GM23338 (cell line): ENCODE measurements around the gene CYCS. TPM values are rescaled to one million over a fixed set of nuclear protein-coding genes. Genes with fewer than 3 reads are reported as not detected.
A peak's percentile ranks its signal among the peaks of the same experiment; 100 is the strongest.
"Not testable (repeated sequence)": the region's sequence is repeated elsewhere in the genome, so short reads cannot be mapped to it uniquely, and the experiment has no call there.

Source experiments
- ATAC-seq: fragments of 200-7000 bp; cut with Tn5 transposase; 3 replicates; pipeline ENCODE4 v1.9.1; 2020
- DNase-seq: peaks from one replicate; pipeline ENCODE4 v3.0.0-alpha.2; 2015; ENCODE audit warnings: low spot score
- H2AFZ ChIP-seq: fragments of 200-600 bp; sonication (generic); 2 replicates; pipeline ENCODE4 v1.8.0; 2016; ENCODE audit warnings: antibody characterized with exemption, mild to moderate bottlenecking, moderate library complexity
- H3F3A ChIP-seq: fragments of 200-600 bp; sonication (generic); replicated peaks from 2 replicates; pipeline ENCODE4 v1.8.0; 2017; ENCODE audit warnings: antibody characterized with exemption, mixed run types, low read depth
- H3K27ac ChIP-seq: fragments of 200-600 bp; sonication (generic); 2 replicates; pipeline ENCODE4 v1.6.1; 2016; ENCODE audit warnings: low read depth
- H3K27me3 ChIP-seq: fragments of 200-600 bp; sonication (generic); 2 replicates; pipeline ENCODE4 v1.8.0; 2016; ENCODE audit warnings: mild to moderate bottlenecking, mixed run types, moderate library complexity; ENCODE audit not compliant: insufficient read depth
- H3K36me3 ChIP-seq: fragments of 200-600 bp; sonication (generic); 2 replicates; pipeline ENCODE4 v1.8.0; 2016; ENCODE audit warnings: mild to moderate bottlenecking; ENCODE audit not compliant: insufficient read depth
- H3K4me1 ChIP-seq: fragments of 200-600 bp; sonication (generic); 2 replicates; pipeline ENCODE4 v1.8.0; 2016; ENCODE audit warnings: mild to moderate bottlenecking, moderate library complexity; ENCODE audit not compliant: insufficient read depth
- H3K4me2 ChIP-seq: fragments of 200-600 bp; sonication (generic); 2 replicates; pipeline ENCODE4 v1.7.1; 2017; ENCODE audit warnings: mixed run types
- H3K4me3 ChIP-seq: fragments of 200-600 bp; sonication (generic); 2 replicates; pipeline ENCODE4 v1.6.1; 2016; ENCODE audit warnings: mixed run types
- H3K79me2 ChIP-seq: fragments of 200-600 bp; sonication (generic); replicated peaks from 2 replicates; pipeline ENCODE4 v1.8.0; 2017; ENCODE audit warnings: mild to moderate bottlenecking; ENCODE audit not compliant: insufficient read depth
- H3K9me2 ChIP-seq: fragments of 200-600 bp; sonication (generic); 2 replicates; pipeline ENCODE4 v1.8.0; 2017; ENCODE audit not compliant: insufficient read depth
- H4K20me1 ChIP-seq: fragments of 200-600 bp; sonication (generic); replicated peaks from 2 replicates; pipeline ENCODE4 v1.8.0; 2017; ENCODE audit warnings: mild to moderate bottlenecking; ENCODE audit not compliant: insufficient read depth
- H3K27ac Mint-ChIP-seq: 2 replicates; pipeline ENCODE4 v1.8.0; 2020; ENCODE audit warnings: inconsistent platforms, mild to moderate bottlenecking, moderate library complexity, mixed read lengths
- H3K27me3 Mint-ChIP-seq: 3 replicates; pipeline ENCODE4 v1.8.0; 2022; ENCODE audit warnings: low read depth, mild to moderate bottlenecking, moderate library complexity, mixed read lengths, inconsistent platforms; ENCODE audit not compliant: insufficient read depth, poor library complexity
- H3K36me3 Mint-ChIP-seq: 3 replicates; pipeline ENCODE4 v1.8.0; 2021; ENCODE audit warnings: low read depth, mild to moderate bottlenecking, inconsistent platforms, moderate library complexity, mixed read lengths
- H3K4me1 Mint-ChIP-seq: 3 replicates; pipeline ENCODE4 v1.8.0; 2020; ENCODE audit warnings: mild to moderate bottlenecking, inconsistent platforms, mixed read lengths
- H3K4me3 Mint-ChIP-seq: 3 replicates; pipeline ENCODE4 v1.8.0; 2021; ENCODE audit warnings: moderate library complexity, mild to moderate bottlenecking, inconsistent platforms, mixed read lengths
- H3K9me3 Mint-ChIP-seq: 3 replicates; pipeline ENCODE4 v1.8.0; 2020; ENCODE audit warnings: moderate library complexity, mild to moderate bottlenecking, inconsistent platforms, mixed read lengths
- CREB1 ChIP-seq: fragments of 250-450 bp; sonication (Bioruptor Pico); IDR thresholded peaks from 2 replicates; pipeline ENCODE4 v1.5.0; 2020; ENCODE audit warnings: low read depth, mild to moderate bottlenecking, moderate library complexity
- EZH2 ChIP-seq: fragments of 200-600 bp; sonication (generic); IDR thresholded peaks from one replicate; pipeline ENCODE4 v1.8.0; 2017; ENCODE audit warnings: antibody characterized with exemption, mild to moderate bottlenecking, low read depth; ENCODE audit not compliant: unreplicated experiment
- EZH2phosphoT487 ChIP-seq: fragments of 200-600 bp; sonication (generic); IDR thresholded peaks from one replicate; pipeline ENCODE4 v1.8.1; 2018; ENCODE audit warnings: antibody characterized with exemption; ENCODE audit not compliant: unreplicated experiment
- JUNB ChIP-seq: IDR thresholded peaks from one replicate; pipeline ENCODE4 v1.6.1; 2016; ENCODE audit warnings: antibody characterized with exemption; ENCODE audit not compliant: unreplicated experiment
- NANOG ChIP-seq: IDR thresholded peaks from 2 replicates; pipeline ENCODE4 v1.6.1; 2016; ENCODE audit warnings: antibody characterized with exemption, borderline replicate concordance
- STAT1 ChIP-seq: IDR thresholded peaks from one replicate; pipeline ENCODE4 v1.6.1; 2016; ENCODE audit warnings: antibody characterized with exemption; ENCODE audit not compliant: unreplicated experiment
- ZNF114 ChIP-seq: fragments of 250-450 bp; sonication (Bioruptor Pico); IDR thresholded peaks from 2 replicates; pipeline ENCODE4 v1.5.0; 2020; ENCODE audit warnings: mild to moderate bottlenecking, moderate library complexity
- ZNF331 ChIP-seq: fragments of 250-450 bp; sonication (Bioruptor Pico); IDR thresholded peaks from 2 replicates; pipeline ENCODE4 v1.5.0; 2020; ENCODE audit warnings: low read depth, mild to moderate bottlenecking, moderate library complexity
- polyA plus RNA-seq: library from polyadenylated mRNA; unstranded; fragments of >200 nt; fragmentation: Nextera tagmentation; extraction: Ambion mirVana; gene quantifications from 2 replicates; pipeline ENCODE4 v1.2.1, GENCODE V29; 2016
- total RNA-seq: library from RNA; depleted of rRNA; stranded (reverse); fragments of >200 nt; shearing (Covaris generic); gene quantifications from 2 replicates; pipeline ENCODE4 v1.2.3, GENCODE V29; 2014
- TF ChIP-seq, protein P1 (sequence below): IDR thresholded peaks from one replicate; pipeline ENCODE4 v1.6.1; 2018; ENCODE audit warnings: antibody characterized with exemption; ENCODE audit not compliant: unreplicated experiment

The CYCS gene
- total and polyA plus RNA-seq, 2 experiments from 2014 or later, result 131 to 468 TPM

DNA sequence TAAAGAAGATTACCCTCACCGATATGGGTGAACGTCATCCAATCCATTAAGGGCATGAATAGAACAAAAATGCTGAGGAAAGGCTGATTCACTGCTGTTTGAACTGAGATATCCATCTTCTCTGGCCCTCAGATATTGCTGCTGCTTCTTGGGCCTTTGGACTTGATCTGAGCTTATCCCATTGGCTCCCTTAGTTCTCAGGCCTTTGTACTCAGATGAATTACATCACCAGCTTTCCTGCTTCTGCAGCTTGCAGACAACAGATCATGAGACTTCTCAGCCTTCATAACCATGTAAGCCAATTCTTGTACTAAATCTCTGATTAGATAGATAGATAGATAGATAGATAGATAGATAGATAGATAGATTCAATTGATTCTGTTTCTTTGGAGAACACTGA is 40.2 kb downstream of the CYCS start (continued):
- no peak for TF ChIP-seq STAT1
- TF ChIP-seq NANOG, result no peak
- no peak for TF ChIP-seq ZNF331 (CRISPR knock-in tag)

DNA sequence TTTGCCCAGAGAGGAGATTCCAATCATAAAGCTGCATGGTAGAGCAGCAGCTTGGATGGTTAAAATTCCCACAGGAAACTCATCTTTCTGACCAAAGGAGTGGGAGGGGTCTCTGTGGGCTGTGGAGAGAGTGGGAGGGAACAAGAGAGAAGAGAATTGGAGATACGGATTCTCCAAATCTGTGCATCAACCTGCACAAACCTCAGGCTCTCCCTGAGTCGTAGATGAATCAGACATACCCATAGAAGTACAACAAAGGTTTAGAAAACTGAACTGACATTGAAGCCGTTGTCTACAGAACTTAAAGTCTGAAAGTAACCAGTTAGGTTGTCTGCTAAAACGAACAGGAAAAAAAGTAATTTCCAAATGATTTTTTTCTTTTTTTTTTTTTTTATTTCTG is 41.9 kb downstream of the CYCS start:
- no peak for ATAC-seq
- no peaks in the 10 kb centered on the region for H4K20me1 ChIP-seq
- no peak overlapping the region; the same call in 1 of the 2 replicates for H2AFZ ChIP-seq
- H3F3A ChIP-seq, result no peaks in the 10 kb centered on the region
- Mint-ChIP-seq H3K4me3 (no peak overlapping the region), H3K4me1 (peaks cover 4% of the 10 kb centered on the region), H3K36me3 (no peaks in the 10 kb centered on the region), H3K9me3 (no peaks in the 10 kb centered on the region), H3K27ac (no peak overlapping the region), H3K27me3 (peaks cover 6% of the 10 kb centered on the region)
- H3K4me2 ChIP-seq, result no peak overlapping the region
- H3K36me3 ChIP-seq, result no peaks in the 10 kb centered on the region
- no peak for TF ChIP-seq EZH2phosphoT487
- no peaks in the 10 kb centered on the region for H3K79me2 ChIP-seq
- DNase-seq, result no peak
- no peaks in the 10 kb centered on the region for H3K27me3 ChIP-seq
- no peak overlapping the region for H3K4me3 ChIP-seq
- H3K9me2 ChIP-seq, result peaks cover 3% of the 10 kb centered on the region; the same call in 1 of the 2 replicates
- H3K4me1 ChIP-seq, result no peaks in the 10 kb centered on the region
- H3K27ac ChIP-seq, result no peak overlapping the region

DNA sequence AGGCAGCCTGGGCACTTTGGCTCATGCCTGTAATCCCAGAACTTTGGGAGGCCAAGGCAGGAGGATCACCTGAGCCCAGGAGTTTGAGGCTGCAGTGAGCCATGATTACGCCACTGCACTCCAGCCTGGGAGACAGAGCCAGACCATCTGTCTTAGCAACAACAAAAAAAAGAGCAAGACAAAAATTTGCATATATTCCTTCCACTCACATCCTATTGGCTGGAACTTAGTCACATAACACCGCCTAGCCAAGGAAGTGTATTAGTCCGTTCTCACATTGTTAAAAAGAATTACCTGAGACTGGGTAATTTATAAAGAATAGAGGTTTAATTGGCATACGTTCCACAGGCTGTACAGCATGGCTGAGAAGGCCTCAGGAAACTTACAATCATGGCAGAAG is 43.0 kb downstream of the CYCS start:
- not testable (repeated sequence) for H3K9me2 ChIP-seq, H3K36me3 Mint-ChIP-seq, H3K9me3 Mint-ChIP-seq, H3K27me3 ChIP-seq, H3K36me3 ChIP-seq, H3K4me3 ChIP-seq, H3K27me3 Mint-ChIP-seq, H3K27ac ChIP-seq, H3K79me2 ChIP-seq, H3K4me1 ChIP-seq, ATAC-seq, DNase-seq, H3K4me3 Mint-ChIP-seq, H3F3A ChIP-seq, H3K4me2 ChIP-seq, H3K4me1 Mint-ChIP-seq, H3K27ac Mint-ChIP-seq, H4K20me1 ChIP-seq
- peak overlapping the region; percentile 66; the same call in 1 of the 2 replicates for H2AFZ ChIP-seq

DNA sequence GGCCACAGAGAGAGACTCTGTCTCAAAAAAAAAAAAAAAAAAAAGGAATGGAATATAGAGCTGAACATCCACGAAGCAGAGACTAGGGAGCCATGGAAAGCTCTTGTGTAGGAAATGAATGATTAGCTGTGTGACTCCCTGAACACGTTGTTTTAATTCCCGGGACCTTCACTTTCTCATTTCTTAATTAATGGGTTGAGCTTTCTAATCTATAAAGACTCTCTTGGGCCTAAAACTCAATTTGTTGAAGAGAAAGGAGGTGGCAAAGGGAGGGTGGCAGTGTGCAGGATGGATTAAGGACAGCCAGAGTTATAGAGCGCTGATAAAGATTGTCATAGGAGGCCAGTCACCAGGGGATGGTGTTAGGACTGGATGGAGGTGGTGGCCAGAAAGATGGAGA is 48.0 kb downstream of the CYCS start:
- Histone ChIP-seq H3K79me2 (no peaks in the 10 kb centered on the region), H3K4me2 (no peak overlapping the region), H3F3A (no peaks in the 10 kb centered on the region), H2AFZ (0 out of 2 replicates have a peak overlapping the region, but pooled peaks have one; percentile 10), H3K27ac (no peak overlapping the region), H3K4me3 (no peak overlapping the region), H3K36me3 (no peaks in the 10 kb centered on the region), H3K4me1 (no peaks in the 10 kb centered on the region), H3K9me2 (peaks cover 3% of the 10 kb centered on the region; the same call in 1 of the 2 replicates), H3K27me3 (no peaks in the 10 kb centered on the region), H4K20me1 (no peaks in the 10 kb centered on the region)
- DNase-seq (no peak), ATAC-seq (no peak)
- no peak overlapping the region for H3K27ac Mint-ChIP-seq
- H3K4me3 Mint-ChIP-seq, result no peak overlapping the region
- H3K9me3 Mint-ChIP-seq, result no peaks in the 10 kb centered on the region
- peaks cover under 1% of the 10 kb centered on the region; the same call in 2 of the 3 replicates for H3K4me1 Mint-ChIP-seq
- no peaks in the 10 kb centered on the region for H3K36me3 Mint-ChIP-seq
- H3K27me3 Mint-ChIP-seq, result peaks cover 12% of the 10 kb centered on the region
- TF ChIP-seq CREB1 (CRISPR knock-in tag), result no peak
- no peak for TF ChIP-seq ZNF114 (CRISPR knock-in tag)
- TF ChIP-seq STAT1, result no peak
- TF ChIP-seq JUNB, result no peak
- no peak for TF ChIP-seq ZNF331 (CRISPR knock-in tag)
- TF ChIP-seq, protein P1, sequence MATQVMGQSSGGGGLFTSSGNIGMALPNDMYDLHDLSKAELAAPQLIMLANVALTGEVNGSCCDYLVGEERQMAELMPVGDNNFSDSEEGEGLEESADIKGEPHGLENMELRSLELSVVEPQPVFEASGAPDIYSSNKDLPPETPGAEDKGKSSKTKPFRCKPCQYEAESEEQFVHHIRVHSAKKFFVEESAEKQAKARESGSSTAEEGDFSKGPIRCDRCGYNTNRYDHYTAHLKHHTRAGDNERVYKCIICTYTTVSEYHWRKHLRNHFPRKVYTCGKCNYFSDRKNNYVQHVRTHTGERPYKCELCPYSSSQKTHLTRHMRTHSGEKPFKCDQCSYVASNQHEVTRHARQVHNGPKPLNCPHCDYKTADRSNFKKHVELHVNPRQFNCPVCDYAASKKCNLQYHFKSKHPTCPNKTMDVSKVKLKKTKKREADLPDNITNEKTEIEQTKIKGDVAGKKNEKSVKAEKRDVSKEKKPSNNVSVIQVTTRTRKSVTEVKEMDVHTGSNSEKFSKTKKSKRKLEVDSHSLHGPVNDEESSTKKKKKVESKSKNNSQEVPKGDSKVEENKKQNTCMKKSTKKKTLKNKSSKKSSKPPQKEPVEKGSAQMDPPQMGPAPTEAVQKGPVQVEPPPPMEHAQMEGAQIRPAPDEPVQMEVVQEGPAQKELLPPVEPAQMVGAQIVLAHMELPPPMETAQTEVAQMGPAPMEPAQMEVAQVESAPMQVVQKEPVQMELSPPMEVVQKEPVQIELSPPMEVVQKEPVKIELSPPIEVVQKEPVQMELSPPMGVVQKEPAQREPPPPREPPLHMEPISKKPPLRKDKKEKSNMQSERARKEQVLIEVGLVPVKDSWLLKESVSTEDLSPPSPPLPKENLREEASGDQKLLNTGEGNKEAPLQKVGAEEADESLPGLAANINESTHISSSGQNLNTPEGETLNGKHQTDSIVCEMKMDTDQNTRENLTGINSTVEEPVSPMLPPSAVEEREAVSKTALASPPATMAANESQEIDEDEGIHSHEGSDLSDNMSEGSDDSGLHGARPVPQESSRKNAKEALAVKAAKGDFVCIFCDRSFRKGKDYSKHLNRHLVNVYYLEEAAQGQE, result no peak
- no peak for TF ChIP-seq EZH2
